SK-N-SH treated with all-trans-retinoic acid at 6 μM for 48 hours (cell line): ENCODE results near the gene HLA-C.

Source experiments
- ATAC-seq: fragments of 200-7000 bp; cut with Tn5 transposase; 3 replicates; pipeline ENCODE4 v1.9.1; 2020; ENCODE audit warnings: mild to moderate bottlenecking, moderate library complexity
- ARNTL ChIP-seq: fragments of 450-650 bp; formaldehyde crosslinking; IDR thresholded peaks from 2 replicates; pipeline ENCODE4 v1.5.0; 2020; ENCODE audit warnings: low read depth, mild to moderate bottlenecking, moderate library complexity, borderline replicate concordance
- BACH2 ChIP-seq: fragments of 250-450 bp; sonication (Bioruptor Pico); IDR thresholded peaks from 2 replicates; pipeline ENCODE4 v1.9.0; 2021; ENCODE audit warnings: mild to moderate bottlenecking, borderline replicate concordance
- CREB5 ChIP-seq: fragments of 250-450 bp; sonication (Bioruptor Pico); IDR thresholded peaks from 2 replicates; pipeline ENCODE4 v1.5.1; 2020; ENCODE audit warnings: low read depth, mild to moderate bottlenecking, moderate library complexity
- CSDC2 ChIP-seq: fragments of 250-450 bp; sonication (Bioruptor Pico); IDR thresholded peaks from 2 replicates; pipeline ENCODE4 v1.5.0; 2020; ENCODE audit warnings: mild to moderate bottlenecking, moderate library complexity
- CSRNP3 ChIP-seq: fragments of 250-450 bp; sonication (Bioruptor Pico); IDR thresholded peaks from 2 replicates; pipeline ENCODE4 v1.5.1; 2021; ENCODE audit warnings: mild to moderate bottlenecking, moderate library complexity
- ESRRG ChIP-seq: fragments of 250-450 bp; sonication (Bioruptor Pico); IDR thresholded peaks from 2 replicates; pipeline ENCODE4 v1.6.1; 2021; ENCODE audit warnings: mild to moderate bottlenecking
- GLIS3 ChIP-seq: fragments of 250-450 bp; sonication (Bioruptor Pico); IDR thresholded peaks from 2 replicates; pipeline ENCODE4 v1.5.0; 2020; ENCODE audit warnings: mild to moderate bottlenecking, moderate library complexity
- ISL1 ChIP-seq: fragments of 250-450 bp; sonication (Bioruptor Pico); IDR thresholded peaks from 2 replicates; pipeline ENCODE4 v2.1.2; 2022; ENCODE audit warnings: mild to moderate bottlenecking, moderate library complexity
- OSR1 ChIP-seq: fragments of 250-450 bp; sonication (Bioruptor Pico); IDR thresholded peaks from 2 replicates; pipeline ENCODE4 v1.8.0; 2022; ENCODE audit warnings: moderate library complexity, mild to moderate bottlenecking, inconsistent platforms
- PATZ1 ChIP-seq: fragments of 250-450 bp; sonication (Bioruptor Pico); IDR thresholded peaks from 2 replicates; pipeline ENCODE4 v1.8.0; 2020; ENCODE audit warnings: mild to moderate bottlenecking, moderate library complexity, borderline replicate concordance
- POU6F1 ChIP-seq: fragments of 250-450 bp; sonication (Bioruptor Pico); IDR thresholded peaks from 2 replicates; pipeline ENCODE4 v1.8.0; 2021; ENCODE audit warnings: low read depth, mild to moderate bottlenecking, moderate library complexity, borderline replicate concordance
- PPARA ChIP-seq: fragments of 250-450 bp; sonication (Bioruptor Pico); IDR thresholded peaks from 2 replicates; pipeline ENCODE4 v1.5.0; 2020; ENCODE audit warnings: mild to moderate bottlenecking, borderline replicate concordance
- RARB ChIP-seq: fragments of 250-450 bp; sonication (Bioruptor Pico); IDR thresholded peaks from 2 replicates; pipeline ENCODE4 v1.8.0; 2021; ENCODE audit warnings: mild to moderate bottlenecking, moderate library complexity
- SNAI2 ChIP-seq: fragments of 250-450 bp; sonication (Bioruptor Pico); IDR thresholded peaks from 2 replicates; pipeline ENCODE4 v1.5.0; 2020; ENCODE audit warnings: mild to moderate bottlenecking, moderate library complexity
- TCF4 ChIP-seq: fragments of 250-450 bp; sonication (Bioruptor Pico); IDR thresholded peaks from 2 replicates; pipeline ENCODE4 v1.8.0; 2021; ENCODE audit warnings: mild to moderate bottlenecking, moderate library complexity, borderline replicate concordance
- TOX ChIP-seq: fragments of 250-450 bp; sonication (Bioruptor Pico); IDR thresholded peaks from 2 replicates; pipeline ENCODE4 v1.8.0; 2021; ENCODE audit warnings: mild to moderate bottlenecking, moderate library complexity, borderline replicate concordance
- TSHZ2 ChIP-seq: fragments of 250-450 bp; sonication (Bioruptor Pico); IDR thresholded peaks from 2 replicates; pipeline ENCODE4 v1.5.0; 2020; ENCODE audit warnings: mild to moderate bottlenecking, moderate library complexity
- ZC3H10 ChIP-seq: fragments of 250-450 bp; sonication (Bioruptor Pico); IDR thresholded peaks from 2 replicates; pipeline ENCODE4 v1.5.1; 2021; ENCODE audit warnings: mild to moderate bottlenecking, moderate library complexity
- ZFP3 ChIP-seq: fragments of 250-450 bp; sonication (Bioruptor Pico); IDR thresholded peaks from 2 replicates; pipeline ENCODE4 v1.5.0; 2020; ENCODE audit warnings: mild to moderate bottlenecking, moderate library complexity
- ZFP30 ChIP-seq: fragments of 450-650 bp; formaldehyde crosslinking; IDR thresholded peaks from 2 replicates; pipeline ENCODE4 v1.5.0; 2022; ENCODE audit warnings: mild to moderate bottlenecking, moderate library complexity
- ZNF565 ChIP-seq: fragments of 450-650 bp; formaldehyde crosslinking; conservative IDR thresholded peaks from 2 replicates; pipeline ENCODE4 v1.5.0; 2020; ENCODE audit warnings: low read depth, mild to moderate bottlenecking, moderate library complexity
- ZNF70 ChIP-seq: fragments of 450-650 bp; formaldehyde crosslinking; IDR thresholded peaks from 2 replicates; pipeline ENCODE4 v1.5.0; 2020; ENCODE audit warnings: mild to moderate bottlenecking, moderate library complexity
- ZNF8 ChIP-seq: fragments of 450-650 bp; formaldehyde crosslinking; IDR thresholded peaks from 2 replicates; pipeline ENCODE4 v1.5.0; 2020; ENCODE audit warnings: mild to moderate bottlenecking, moderate library complexity

HLA-C gene

GRCh38 chr6:31299947-31300346 is 28.1 kb upstream of the HLA-C start:
- no peak for TF ChIP-seq ZNF8 (CRISPR knock-in tag)
- no peak for TF ChIP-seq RARB (CRISPR knock-in tag)
- no peak for TF ChIP-seq CSRNP3
- no peak for TF ChIP-seq ZC3H10 (CRISPR knock-in tag)
- no peak for TF ChIP-seq BACH2 (CRISPR knock-in tag)
- no peak for TF ChIP-seq ZNF565 (CRISPR knock-in tag)
- no peak for TF ChIP-seq ISL1 (CRISPR knock-in tag)
- no peak for TF ChIP-seq ZFP30
- TF ChIP-seq TOX (CRISPR knock-in tag) = no peak
- no peak for ATAC-seq

GRCh38 chr6:31299511-31299910 is 27.6 kb upstream of the HLA-C start:
- TF ChIP-seq CREB5 (CRISPR knock-in tag) = no peak
- TF ChIP-seq ZFP30 = no peak
- TF ChIP-seq ZNF565 (CRISPR knock-in tag) = no peak
- TF ChIP-seq BACH2 (CRISPR knock-in tag) = no peak
- TF ChIP-seq PPARA (CRISPR knock-in tag) = no peak
- TF ChIP-seq ESRRG = no peak
- TF ChIP-seq ZFP3 (CRISPR knock-in tag) = no peak
- no peak for TF ChIP-seq TSHZ2 (CRISPR knock-in tag)
- no peak for TF ChIP-seq ARNTL
- TF ChIP-seq TCF4 (CRISPR knock-in tag) = no peak
- no peak for TF ChIP-seq TOX (CRISPR knock-in tag)
- no peak for TF ChIP-seq ZNF70 (CRISPR knock-in tag)
- no peak for TF ChIP-seq ZC3H10 (CRISPR knock-in tag)
- TF ChIP-seq ISL1 (CRISPR knock-in tag) = no peak
- no peak for TF ChIP-seq RARB (CRISPR knock-in tag)
- no peak for TF ChIP-seq GLIS3
- no peak for ATAC-seq

- no peak for TF ChIP-seq ARNTL
- no peak for TF ChIP-seq PATZ1 (CRISPR knock-in tag)
- TF ChIP-seq ESRRG = no peak
- TF ChIP-seq CSRNP3 = no peak
- TF ChIP-seq PPARA (CRISPR knock-in tag) = no peak
- TF ChIP-seq ZNF8 (CRISPR knock-in tag) = no peak
- TF ChIP-seq TOX (CRISPR knock-in tag) = no peak
- TF ChIP-seq OSR1 = no peak
- TF ChIP-seq RARB (CRISPR knock-in tag) = no peak
- no peak for TF ChIP-seq POU6F1 (CRISPR knock-in tag)
- no peak for TF ChIP-seq SNAI2 (CRISPR knock-in tag)
- no peak for TF ChIP-seq ZNF565 (CRISPR knock-in tag)
- TF ChIP-seq BACH2 (CRISPR knock-in tag) = no peak
- no peak for TF ChIP-seq CREB5 (CRISPR knock-in tag)
- no peak for TF ChIP-seq CSDC2 (CRISPR knock-in tag)
- TF ChIP-seq ZC3H10 (CRISPR knock-in tag) = no peak
- no peak for TF ChIP-seq GLIS3
- no peak for TF ChIP-seq ZFP3 (CRISPR knock-in tag)
- no peak for TF ChIP-seq ISL1 (CRISPR knock-in tag)
- no peak for TF ChIP-seq ZNF70 (CRISPR knock-in tag)
- TF ChIP-seq, all 23 proteins: peak for 0
Observed at GRCh38 chr6:31294056-31294455, 22.2 kb upstream of the HLA-C start.

More at GRCh38 chr6:31294056-31294455, 22.2 kb upstream of the HLA-C start:
- no peak for ATAC-seq
